MG63 (cell line): Measurements from ENCODE around the gene FIS1. TPM values are rescaled to one million over a fixed set of nuclear protein-coding genes. Genes with fewer than 3 reads are reported as not detected.
"Not testable (repeated sequence)": the region's sequence is repeated elsewhere in the genome, so short reads cannot be mapped to it uniquely, and the experiment has no call there.

Source experiments
- DNase-seq: peaks from one replicate; pipeline ENCODE4 v3.0.0-alpha.2; 2020
- H3K27me3 ChIP-seq: fragments of 250-450 bp; sonication (Bioruptor Pico); 2 replicates; pipeline ENCODE4 v1.5.1; 2020; ENCODE audit warnings: mild to moderate bottlenecking, moderate library complexity
- H3K36me3 ChIP-seq: fragments of 250-450 bp; sonication (Bioruptor Pico); 2 replicates; pipeline ENCODE4 v1.5.1; 2020; ENCODE audit warnings: mild to moderate bottlenecking, moderate library complexity
- H3K4me3 ChIP-seq: fragments of 250-450 bp; sonication (Bioruptor Pico); 2 replicates; pipeline ENCODE4 v1.5.1; 2020; ENCODE audit warnings: mild to moderate bottlenecking, moderate library complexity
- H3K9me3 ChIP-seq: fragments of 250-450 bp; sonication (Bioruptor Pico); 2 replicates; pipeline ENCODE4 v1.5.1; 2020; ENCODE audit warnings: mild to moderate bottlenecking, moderate library complexity
- total RNA-seq: library from RNA; depleted of rRNA; stranded (reverse); fragments of >200 nt; shearing (Covaris generic); gene quantifications from 2 replicates; pipeline ENCODE4 v1.2.3, GENCODE V29; 2014; ENCODE audit warnings: low replicate concordance; rRNA removed

FIS1 gene
- total RNA-seq: 89.9 and 96.4 TPM in 2 replicates

DNA sequence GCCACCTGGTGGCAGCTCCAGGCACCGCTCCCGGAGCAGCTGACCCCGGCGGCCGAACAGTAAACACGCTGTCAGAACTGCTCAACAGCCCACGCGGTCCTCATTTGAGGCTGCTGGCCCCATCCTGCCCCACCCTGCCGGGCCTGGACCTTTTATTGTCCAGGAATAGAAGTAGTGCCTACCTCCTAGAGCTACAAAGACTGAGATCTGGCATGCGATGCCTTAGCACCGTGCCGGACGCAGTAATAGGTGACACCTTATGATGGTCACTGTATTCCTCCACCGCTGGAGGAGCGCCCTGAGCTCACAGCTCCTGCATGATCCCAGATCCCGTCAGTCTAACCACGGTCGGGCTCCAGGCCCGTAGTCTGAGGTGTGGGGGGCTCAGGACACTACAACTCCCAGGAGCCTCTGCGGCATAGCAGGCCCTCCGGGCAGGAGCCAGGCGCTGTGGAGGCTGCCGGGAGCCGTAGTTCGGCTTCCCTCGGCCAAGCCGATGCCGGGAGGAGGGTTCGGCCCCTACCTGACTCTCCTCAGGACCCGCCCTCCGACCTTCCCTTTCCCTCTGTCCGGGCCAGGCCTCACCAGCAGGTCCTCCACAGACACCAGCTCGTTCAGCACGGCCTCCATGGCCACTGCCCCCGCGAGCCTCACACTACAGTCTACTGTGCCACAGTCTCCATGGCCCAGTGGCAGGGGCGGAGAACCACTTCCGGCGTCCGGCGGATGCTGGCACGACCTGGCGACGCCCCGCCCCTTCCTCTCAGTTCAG is at the start of gene FIS1:
FIS1 (minus strand) TSS at position 707 of the 772 bp plus-strand sequence; CDS start at position 630, 77 bp downstream.
- Histone ChIP-seq H3K36me3 (peaks cover 7% of the 10 kb centered on the region; the same call in 1 of the 2 replicates), H3K9me3 (no peaks in the 10 kb centered on the region), H3K27me3 (no peaks in the 10 kb centered on the region), H3K4me3 (peak within 1 kb of the TSS; percentile 90)
- peak; percentile 88 for DNase-seq

DNA sequence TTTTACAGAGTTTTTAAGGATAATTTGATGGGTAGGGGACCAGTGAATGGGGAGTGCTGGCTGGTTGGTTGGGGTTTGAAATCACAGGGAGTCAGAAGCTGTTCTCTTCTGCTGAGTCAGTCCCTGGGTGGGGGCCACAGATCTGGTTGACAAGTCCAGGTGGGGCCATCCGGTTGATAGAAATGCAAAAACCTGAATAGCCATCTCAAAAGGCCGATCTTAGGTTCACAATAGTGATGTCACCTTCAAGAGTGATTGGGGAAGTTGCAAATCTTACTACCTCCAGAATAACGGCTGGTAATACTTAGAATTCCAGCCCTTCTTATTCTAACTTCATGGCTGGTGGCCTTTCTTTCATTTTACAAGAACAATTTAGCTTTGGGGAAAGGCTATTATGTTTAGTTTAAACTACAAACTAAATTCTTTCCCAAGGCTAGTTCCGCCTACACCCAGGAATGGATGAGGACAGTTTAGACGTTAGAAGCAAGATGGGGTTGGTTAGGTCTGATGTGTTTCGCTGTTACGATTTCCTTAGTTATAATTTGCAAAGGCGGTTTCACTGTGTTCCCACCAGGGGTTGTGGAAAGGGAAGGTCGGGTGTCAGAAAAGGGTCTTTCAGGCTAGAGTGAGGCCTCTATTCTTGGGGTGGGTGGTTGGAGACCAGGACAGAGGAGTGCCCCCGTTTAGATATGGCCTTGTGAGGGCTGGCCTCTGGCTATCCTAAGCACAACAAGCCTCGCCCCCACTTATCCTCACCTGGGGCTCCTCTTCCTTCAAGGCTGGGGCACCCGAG is 49.4 kb upstream of the FIS1 start:
- Histone ChIP-seq H3K4me3 (no peak overlapping the region), H3K27me3 (no peaks in the 10 kb centered on the region), H3K9me3 (no peaks in the 10 kb centered on the region), H3K36me3 (no peaks in the 10 kb centered on the region)
- no peak for DNase-seq

DNA sequence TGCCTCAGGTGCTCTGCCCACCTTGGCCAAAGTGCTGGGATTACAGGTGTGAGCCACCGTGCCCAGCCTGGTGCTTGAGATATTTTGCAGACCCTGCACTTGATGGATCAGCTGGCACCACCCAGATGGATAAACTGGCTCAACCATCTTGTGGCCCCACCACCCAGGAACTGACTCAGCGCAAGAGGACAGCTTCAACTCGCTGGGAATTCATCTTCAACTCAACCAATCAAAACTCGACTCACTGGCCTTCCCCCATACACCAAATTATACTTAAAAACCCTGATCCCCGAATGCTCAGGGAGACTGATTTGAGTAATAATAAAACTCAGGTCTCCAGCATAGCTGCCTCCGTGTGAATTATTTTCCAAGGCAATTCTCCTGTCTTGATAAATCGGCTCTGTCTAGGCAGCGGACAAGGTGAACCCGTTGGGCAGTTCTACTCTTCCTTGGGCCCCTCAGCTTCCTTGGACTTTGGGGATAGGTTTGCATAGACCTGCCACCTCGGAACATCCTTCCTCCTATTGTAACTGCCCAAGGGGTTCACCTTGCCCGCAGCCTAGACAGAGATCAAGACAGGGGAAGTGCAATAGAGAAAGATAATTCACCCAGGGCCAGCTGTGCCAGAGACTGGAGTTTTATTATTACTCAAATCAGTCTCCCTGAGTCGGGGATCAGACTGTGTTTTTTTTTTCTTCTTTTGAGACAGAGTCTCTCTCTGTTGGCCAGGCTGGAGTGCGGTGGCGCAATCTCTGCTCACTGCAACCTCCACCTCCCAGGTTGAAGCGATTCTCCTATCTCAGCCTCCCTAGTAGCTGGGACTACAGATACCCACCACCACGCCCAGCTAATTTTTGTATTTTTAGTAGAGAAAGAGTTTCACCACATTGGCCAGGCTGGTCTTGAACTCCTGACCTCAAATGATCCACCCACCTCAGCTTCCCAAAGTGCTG is 48.5 kb upstream of the FIS1 start:
- not testable (repeated sequence) for H3K4me3 ChIP-seq, H3K9me3 ChIP-seq, H3K36me3 ChIP-seq, DNase-seq, H3K27me3 ChIP-seq

DNA sequence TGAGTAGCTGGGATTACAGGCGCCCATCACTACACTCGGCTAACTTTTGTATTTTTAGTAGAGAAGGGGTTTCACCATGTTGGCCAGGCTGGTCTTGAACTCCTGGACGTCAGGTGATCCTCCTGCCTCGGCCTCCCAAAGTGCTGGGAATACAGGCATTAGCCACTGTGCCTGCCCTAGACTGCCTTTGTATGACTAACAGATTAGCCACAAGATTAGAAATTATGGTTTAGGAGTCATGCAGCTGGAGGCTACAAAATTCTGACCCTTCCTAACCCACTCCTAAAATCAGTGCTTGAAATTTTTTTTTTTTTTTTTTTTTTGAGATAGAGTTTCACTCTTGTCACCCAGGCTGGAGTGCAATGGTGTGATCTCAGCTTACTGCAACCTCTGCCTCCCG is 47.7 kb upstream of the FIS1 start:
- not testable (repeated sequence) for H3K27me3 ChIP-seq

DNA sequence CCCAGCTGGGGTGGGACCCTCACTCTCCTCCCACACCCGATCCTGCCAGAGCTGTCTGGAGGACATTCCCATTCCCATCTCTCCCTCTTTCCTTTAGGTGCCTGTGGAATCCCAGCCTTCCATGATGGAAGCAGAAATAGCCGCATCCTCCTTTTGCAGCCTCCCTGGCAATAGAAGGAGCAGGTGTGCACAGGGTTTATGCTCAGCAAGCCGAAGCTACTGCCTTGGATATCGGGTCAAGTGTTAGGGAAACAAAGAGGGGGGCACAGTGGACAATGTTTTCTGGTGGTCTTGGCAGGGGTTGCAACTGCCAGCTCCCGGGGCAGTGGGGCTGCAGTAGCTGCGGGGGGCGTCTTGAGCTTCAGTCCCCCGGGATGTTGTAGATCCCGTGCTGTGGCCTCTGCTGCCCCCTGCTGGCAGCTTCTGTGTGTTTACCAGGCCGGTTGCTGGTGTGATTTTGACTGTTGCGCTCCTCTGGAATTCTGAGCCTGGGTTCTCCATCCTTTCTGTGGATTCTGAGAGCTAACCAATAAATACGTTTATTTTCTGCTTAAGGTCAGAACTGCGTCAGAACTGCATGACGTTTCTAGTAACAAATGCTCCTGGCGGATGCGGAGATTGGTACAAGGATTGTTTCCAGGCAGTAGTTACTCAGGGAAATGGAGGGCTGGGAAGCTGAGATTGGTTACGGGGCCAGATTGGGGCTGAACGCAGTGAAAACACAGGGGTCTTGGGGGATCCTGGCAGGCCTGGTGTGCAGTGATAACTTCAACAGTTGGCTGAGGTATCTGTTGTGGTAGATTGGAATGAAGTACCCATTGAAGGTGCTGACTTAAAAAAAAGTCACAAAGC is 45.5 kb upstream of the FIS1 start:
- H3K36me3 ChIP-seq, H3K4me3 ChIP-seq, H3K27me3 ChIP-seq, H3K9me3 ChIP-seq: not testable (repeated sequence)
- DNase-seq: peak; percentile 12

More for the DNA sequence above, 47.7 kb upstream of the FIS1 start:
- DNase-seq, H3K4me3 ChIP-seq, H3K36me3 ChIP-seq, H3K9me3 ChIP-seq: not testable (repeated sequence)

DNA sequence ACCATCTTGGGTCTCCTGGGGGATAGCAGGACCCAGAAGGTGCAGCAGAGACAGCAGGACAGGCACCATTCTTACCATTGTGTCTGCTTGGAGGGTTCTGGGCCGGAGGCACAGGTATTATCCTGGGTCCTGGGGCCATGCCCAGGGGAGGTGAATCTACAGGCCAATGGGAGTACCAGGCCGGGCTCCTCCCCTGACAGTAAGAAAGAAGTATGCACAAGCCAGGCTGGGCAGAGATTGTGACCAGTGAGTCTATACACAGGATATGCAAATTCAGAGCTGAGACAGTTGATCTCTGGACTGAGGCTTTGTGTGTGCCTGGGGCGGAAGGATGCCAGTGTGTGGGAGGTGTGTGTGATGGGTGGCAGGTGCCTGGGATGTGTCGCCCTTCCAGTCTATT is 44.8 kb upstream of the FIS1 start:
- not testable (repeated sequence) for DNase-seq, H3K27me3 ChIP-seq, H3K9me3 ChIP-seq, H3K4me3 ChIP-seq, H3K36me3 ChIP-seq

DNA sequence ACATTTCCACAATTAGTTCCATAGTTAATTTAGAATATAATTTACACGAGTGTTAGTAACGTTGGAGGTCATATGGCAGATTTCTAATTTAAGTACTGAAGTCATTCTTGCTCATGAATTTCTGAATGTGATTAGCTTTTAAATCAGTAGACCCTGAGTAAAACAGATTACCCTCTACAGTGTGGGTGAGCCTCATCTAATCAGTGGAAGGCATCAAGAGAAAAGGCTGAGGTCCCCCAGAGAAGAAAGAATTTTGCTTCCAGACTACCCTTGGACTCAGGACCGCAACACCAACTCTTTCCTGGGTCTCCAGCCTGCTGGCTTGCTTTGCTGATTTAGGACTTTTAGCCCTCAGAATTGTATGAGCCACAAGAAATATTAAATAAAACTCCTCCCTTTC is 43.6 kb upstream of the FIS1 start:
- H3K27me3 ChIP-seq: no peaks in the 10 kb centered on the region
- no peaks in the 10 kb centered on the region for H3K36me3 ChIP-seq
- H3K9me3 ChIP-seq: no peaks in the 10 kb centered on the region
- H3K4me3 ChIP-seq: no peak overlapping the region
- DNase-seq: no peak

DNA sequence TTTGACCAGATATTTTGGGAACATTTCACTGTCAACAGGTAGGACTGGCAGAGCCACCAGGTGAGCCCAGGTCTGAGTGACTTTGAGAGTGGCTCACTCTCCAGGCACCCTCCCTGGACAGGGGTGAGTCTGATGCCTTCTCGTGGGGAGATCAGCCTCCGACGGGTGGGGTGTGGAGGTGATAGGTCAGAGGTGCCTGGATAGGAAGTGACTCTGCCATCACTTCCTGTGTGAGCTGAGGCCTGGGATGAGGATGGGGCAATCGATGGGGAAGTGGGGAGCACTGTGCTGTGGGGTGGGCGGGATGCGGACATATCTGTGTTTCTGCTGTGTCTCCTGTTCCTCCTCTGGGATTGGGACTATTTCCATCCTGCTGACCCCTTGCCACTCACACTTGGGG is 42.2 kb upstream of the FIS1 start:
- no peaks in the 10 kb centered on the region for H3K27me3 ChIP-seq
- no peak overlapping the region for H3K4me3 ChIP-seq
- no peaks in the 10 kb centered on the region for H3K9me3 ChIP-seq
- DNase-seq: no peak
- H3K36me3 ChIP-seq: no peaks in the 10 kb centered on the region

DNA sequence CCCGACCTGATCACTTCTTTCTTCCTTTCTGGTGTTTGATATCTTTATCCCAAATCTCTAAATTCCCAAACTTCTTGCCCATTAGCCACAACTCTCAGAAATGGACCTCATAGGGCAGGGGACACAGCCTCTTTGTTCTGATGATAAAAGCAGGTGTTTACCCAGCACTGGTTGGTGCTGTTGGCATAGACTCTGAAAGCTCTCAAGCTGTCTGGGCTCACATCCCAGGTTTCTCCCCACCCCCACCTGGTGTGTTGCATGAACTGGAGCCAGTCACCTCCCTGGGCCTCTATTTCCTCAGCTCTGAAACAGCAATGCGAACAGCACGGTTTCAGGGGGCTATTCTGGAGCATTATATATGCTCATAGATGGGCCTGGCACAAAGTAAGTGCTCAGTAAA is 41.0 kb upstream of the FIS1 start:
- H3K4me3 ChIP-seq, DNase-seq, H3K27me3 ChIP-seq, H3K36me3 ChIP-seq, H3K9me3 ChIP-seq: not testable (repeated sequence)

DNA sequence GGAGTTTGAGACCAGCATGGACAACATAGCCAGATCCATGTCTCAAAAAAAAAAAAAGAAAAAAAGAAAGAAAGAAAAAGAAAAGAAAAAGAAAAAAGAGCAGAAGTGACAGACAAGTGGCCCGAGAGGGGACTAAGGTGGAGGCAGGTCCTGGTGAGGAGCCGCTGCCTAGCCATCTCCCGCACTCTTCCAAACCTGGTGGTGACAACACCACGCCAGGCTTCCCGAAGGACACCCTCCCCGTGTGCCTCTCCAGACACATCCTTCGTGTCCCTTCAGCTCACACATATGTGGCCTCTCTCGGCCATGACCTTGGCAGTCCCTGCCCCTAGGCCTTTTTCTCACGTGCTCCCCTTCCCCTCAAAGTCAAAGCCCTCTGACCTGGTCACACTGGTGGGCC is 40.3 kb upstream of the FIS1 start:
- Histone ChIP-seq H3K27me3 (no peaks in the 10 kb centered on the region), H3K4me3 (no peak overlapping the region), H3K9me3 (no peaks in the 10 kb centered on the region), H3K36me3 (no peaks in the 10 kb centered on the region)
- no peak for DNase-seq

DNA sequence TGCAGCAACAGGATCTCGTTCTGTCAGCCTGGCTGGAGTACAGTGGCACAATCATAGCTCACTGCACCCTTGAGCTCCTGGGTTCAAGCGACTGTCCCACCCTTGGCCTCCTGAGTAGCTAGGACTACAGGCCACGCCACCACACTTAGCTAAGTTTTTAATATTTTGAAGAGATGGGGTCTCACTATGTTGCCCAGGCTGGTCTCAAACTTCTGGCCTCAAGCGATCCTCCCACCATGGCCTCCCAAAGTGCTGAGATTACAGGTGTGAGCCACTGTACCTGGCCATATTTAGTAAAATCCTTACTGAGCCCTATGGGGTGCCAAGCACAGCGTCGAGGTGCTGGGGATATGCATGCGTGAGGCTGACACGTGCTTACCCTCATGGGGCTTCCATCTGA is 36.0 kb upstream of the FIS1 start:
- not testable (repeated sequence) for H3K27me3 ChIP-seq, H3K4me3 ChIP-seq, H3K9me3 ChIP-seq, H3K36me3 ChIP-seq, DNase-seq

DNA sequence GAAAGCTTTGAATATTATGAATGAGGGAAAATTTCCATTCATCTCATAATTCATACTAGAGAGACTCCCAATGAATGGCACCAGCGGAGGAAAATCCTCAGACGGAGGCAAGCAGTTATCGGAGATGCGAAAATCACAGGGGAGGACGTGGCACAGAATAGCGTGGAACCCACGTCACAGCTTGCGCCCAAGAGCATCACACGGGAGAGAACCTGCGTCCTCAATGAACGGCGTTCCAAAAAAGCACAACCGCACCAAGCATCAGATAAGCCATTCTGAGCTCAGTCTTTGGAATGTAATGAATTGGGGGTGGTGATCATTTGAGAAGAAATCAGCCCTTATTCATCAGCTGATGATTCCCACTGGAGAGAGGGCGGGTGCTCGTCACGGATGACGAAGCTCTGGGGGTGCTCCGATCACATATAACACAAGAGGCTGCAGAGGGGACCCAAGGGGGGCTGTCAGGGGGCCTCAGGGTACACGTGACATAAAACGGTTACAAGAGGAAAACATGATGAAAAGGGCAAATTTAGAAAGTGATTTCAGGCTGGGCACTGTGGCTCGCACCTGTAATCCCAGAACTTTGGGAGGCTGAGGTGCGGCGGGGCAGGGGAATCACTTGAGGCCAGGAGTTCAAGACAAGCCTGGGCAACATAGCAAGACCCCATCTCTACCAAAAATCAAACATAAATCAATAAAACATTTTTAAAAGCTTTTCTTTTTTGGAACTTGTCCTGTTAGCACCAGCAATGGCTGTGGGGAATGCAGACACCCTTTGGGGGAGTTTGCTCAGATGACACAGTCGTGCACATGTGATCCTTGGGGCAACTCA is 33.8 kb upstream of the FIS1 start:
- no peak for DNase-seq
- Histone ChIP-seq H3K4me3 (no peak overlapping the region), H3K36me3 (no peaks in the 10 kb centered on the region), H3K9me3 (no peaks in the 10 kb centered on the region), H3K27me3 (no peaks in the 10 kb centered on the region)

DNA sequence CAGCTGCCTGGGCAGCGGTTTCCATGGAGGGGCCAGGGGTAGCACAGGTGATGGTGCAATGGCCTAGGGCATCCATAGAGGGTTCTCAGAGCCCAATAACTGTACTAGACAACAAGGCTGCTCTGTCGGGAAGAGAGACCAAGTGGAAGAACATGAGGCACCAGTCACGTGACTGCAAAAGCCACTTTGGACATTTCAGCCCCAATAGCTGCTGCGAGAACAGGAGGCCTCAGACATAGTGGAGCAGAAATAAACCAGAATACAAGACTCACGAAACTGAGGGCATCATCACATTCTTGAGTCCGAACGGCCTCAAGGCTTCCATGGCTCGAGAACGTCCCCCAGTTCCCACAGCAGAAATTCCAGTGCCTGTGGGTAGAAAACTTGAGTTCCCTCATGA is 32.3 kb upstream of the FIS1 start:
- Histone ChIP-seq H3K27me3 (no peaks in the 10 kb centered on the region), H3K9me3 (no peaks in the 10 kb centered on the region), H3K4me3 (no peak overlapping the region), H3K36me3 (no peaks in the 10 kb centered on the region)
- DNase-seq: no peak

DNA sequence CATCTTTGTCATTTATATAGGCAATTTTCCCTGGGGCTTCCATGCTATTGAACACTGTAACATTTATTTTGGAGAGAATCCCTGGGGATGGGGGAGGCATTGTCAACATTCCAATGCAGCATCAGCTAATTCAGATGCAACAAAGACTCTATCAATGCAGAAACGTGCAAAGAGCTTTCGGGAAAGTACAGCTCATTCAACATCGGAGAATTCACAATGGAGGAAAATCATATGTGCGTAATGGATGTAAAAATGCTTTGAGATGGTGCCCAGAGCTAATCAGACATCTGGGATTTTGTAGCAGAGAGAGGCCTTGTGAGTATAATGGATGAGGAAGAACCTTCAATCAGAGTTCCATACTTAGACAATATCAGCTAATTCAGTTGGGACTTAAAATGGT is 28.3 kb upstream of the FIS1 start:
- Histone ChIP-seq H3K27me3 (no peaks in the 10 kb centered on the region), H3K4me3 (no peak overlapping the region), H3K36me3 (no peaks in the 10 kb centered on the region), H3K9me3 (no peaks in the 10 kb centered on the region)
- DNase-seq: no peak

DNA sequence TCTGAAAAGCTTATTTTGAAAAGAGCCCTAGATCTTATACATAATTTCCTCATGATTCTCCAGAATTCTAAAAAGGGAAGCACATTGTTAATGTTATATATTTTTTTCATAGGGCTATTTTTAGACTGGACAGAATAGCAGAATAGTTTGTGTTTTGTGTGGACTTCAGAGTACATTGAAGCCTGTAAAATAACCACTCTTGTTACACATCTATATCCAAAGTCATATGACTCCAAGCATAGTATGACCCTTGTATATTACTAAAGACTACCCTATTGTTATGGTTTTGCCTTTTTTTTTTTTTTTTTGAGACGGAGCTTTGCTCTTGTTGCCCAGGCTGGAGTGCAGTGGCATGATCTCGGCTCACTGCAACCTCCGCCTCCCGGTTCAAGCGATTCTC is 26.1 kb upstream of the FIS1 start:
- H3K9me3 ChIP-seq: no peaks in the 10 kb centered on the region
- H3K27me3 ChIP-seq: no peaks in the 10 kb centered on the region

More for the DNA sequence above, 26.1 kb upstream of the FIS1 start:
- no peak overlapping the region for H3K4me3 ChIP-seq
- DNase-seq: no peak
- H3K36me3 ChIP-seq: no peaks in the 10 kb centered on the region
